Peyer's patch (tissue), 4 donors: Measurements from ENCODE around the gene AMBP. TPM values are rescaled to one million over a fixed set of nuclear protein-coding genes. Genes with fewer than 3 reads are reported as not detected.

Experiments used
- DNase-seq, 3 donors: peaks; one replicate each; pipeline ENCODE4 v3.0.0-alpha.2; 2017 to 2019
- H3K27ac ChIP-seq, 4 donors: fragments of 200-600 bp; sonication (generic); one replicate each; pipeline ENCODE4 v1.5.1; 2016 to 2019
- H3K27me3 ChIP-seq, 2 donors: fragments of 200-600 bp; sonication (generic); one replicate each; pipeline ENCODE4 v1.5.1; 2019
- H3K36me3 ChIP-seq, 3 donors: fragments of 200-600 bp; sonication (generic); one replicate each; pipeline ENCODE4 v1.5.1; 2016 to 2019
- H3K4me1 ChIP-seq, 4 donors: fragments of 200-600 bp; sonication (generic); one replicate each; pipeline ENCODE4 v1.5.1; 2016 to 2019
- H3K4me3 ChIP-seq, 4 donors: fragments of 200-600 bp; sonication (generic); 1 replicate in 3 of 4; 2 replicates in 1 of 4; pipeline ENCODE4 v1.5.1; 2016 to 2019; ENCODE audit warnings: mild to moderate bottlenecking in 1 of 4
- H3K9me3 ChIP-seq, 4 donors: fragments of 200-600 bp; sonication (generic); one replicate each; pipeline ENCODE4 v1.5.1; 2016 to 2019; ENCODE audit warnings: mild to moderate bottlenecking in 1 of 4
- POLR2A ChIP-seq, 2 donors: fragments of 450-650 bp; IDR thresholded peaks; one replicate each; pipeline ENCODE4 v1.5.1; 2017; ENCODE audit warnings: antibody characterized with exemption in 2 of 2, mild to moderate bottlenecking in 2 of 2, moderate library complexity in 2 of 2
- total RNA-seq, 4 donors: library from RNA; depleted of rRNA; stranded (reverse); fragments of >200 nt; gene quantifications; one replicate each; pipeline ENCODE4 v1.1.0, GENCODE V29; 2016
- TF ChIP-seq, protein P1 (sequence below), 6 experiments: fragments of 450-650 bp in 4 of 6; fragments of 200-600 bp in 2 of 6; sonication (generic) in 1 of 6; IDR thresholded peaks; one replicate each; pipeline ENCODE4 v1.5.1; 2017 to 2019; ENCODE audit warnings: antibody characterized with exemption in 6 of 6, mild to moderate bottlenecking in 3 of 6, moderate library complexity in 1 of 6

The AMBP gene
- total RNA-seq, 4 donors from 2014 or later, result 4.4 TPM; not detected in 3

DNA sequence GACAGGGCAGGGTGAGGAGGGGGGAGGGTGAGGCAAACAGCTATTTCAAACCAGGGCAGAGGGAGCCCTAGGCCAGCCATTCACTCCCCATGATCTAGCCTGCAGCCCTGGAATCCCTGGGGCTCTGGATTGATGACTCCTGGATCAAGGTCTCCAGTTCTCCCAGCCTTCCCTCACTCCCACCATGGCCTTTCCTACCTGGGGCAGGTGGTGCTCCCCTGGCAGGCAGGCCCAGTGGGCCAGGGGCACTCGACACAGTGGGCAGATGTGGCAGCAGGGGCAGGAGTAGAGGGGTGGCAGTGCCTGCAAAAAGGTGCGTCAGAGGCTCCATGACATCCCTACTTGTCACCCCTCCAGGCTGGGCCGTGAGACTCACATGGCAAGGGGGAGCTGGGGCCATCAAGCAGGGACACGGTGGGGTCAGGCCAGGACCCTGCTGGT is 15.0 kb upstream of the AMBP start:
- H3K36me3 ChIP-seq, result peaks cover 0 to 4% (median 0%) of the 10 kb centered on the region in 3 donors
- no peak overlapping the region for H3K27ac ChIP-seq
- peaks cover 0 to 6% (median 0%) of the 10 kb centered on the region in 4 donors for H3K4me1 ChIP-seq
- DNase-seq, result peak in 1 of 3 donors; percentile 14
- TF ChIP-seq, protein P1, sequence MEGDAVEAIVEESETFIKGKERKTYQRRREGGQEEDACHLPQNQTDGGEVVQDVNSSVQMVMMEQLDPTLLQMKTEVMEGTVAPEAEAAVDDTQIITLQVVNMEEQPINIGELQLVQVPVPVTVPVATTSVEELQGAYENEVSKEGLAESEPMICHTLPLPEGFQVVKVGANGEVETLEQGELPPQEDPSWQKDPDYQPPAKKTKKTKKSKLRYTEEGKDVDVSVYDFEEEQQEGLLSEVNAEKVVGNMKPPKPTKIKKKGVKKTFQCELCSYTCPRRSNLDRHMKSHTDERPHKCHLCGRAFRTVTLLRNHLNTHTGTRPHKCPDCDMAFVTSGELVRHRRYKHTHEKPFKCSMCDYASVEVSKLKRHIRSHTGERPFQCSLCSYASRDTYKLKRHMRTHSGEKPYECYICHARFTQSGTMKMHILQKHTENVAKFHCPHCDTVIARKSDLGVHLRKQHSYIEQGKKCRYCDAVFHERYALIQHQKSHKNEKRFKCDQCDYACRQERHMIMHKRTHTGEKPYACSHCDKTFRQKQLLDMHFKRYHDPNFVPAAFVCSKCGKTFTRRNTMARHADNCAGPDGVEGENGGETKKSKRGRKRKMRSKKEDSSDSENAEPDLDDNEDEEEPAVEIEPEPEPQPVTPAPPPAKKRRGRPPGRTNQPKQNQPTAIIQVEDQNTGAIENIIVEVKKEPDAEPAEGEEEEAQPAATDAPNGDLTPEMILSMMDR (IDR thresholded peaks at IDR 0.05), result no peak
- no peak for TF ChIP-seq POLR2A (IDR thresholded peaks at IDR 0.05)
- H3K9me3 ChIP-seq, result no peaks in the 10 kb centered on the region
- H3K27me3 ChIP-seq, result peaks cover 0 to 5% of the 10 kb centered on the region in 2 donors
- H3K4me3 ChIP-seq, result no peak overlapping the region

DNA sequence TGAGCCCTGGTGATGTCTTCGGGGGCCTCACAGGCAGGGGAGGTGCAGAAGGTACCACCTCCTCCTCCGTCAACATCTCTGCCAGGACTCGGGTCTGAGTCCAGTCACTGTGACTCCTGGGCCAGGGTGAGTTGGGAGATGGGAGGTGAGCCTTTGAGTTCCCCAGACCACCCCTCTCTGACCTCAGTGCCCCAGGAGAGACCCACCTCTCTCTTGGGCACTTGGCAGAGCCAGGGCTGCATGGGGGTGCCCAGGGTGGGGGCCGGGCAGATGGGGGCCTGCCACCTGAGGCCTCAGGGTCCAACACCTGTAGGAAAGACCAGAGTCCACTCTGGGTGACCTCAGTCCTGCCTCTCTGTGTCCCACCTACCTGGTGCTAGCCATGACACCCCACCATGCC is 14.2 kb upstream of the AMBP start:
- no peak overlapping the region for H3K4me3 ChIP-seq
- peaks cover 0 to 4% (median 0%) of the 10 kb centered on the region in 3 donors for H3K36me3 ChIP-seq
- H3K9me3 ChIP-seq, result no peaks in the 10 kb centered on the region
- DNase-seq, result no peak
- H3K27ac ChIP-seq, result no peak overlapping the region
- TF ChIP-seq POLR2A (IDR thresholded peaks at IDR 0.05), result no peak
- TF ChIP-seq, protein P1 (IDR thresholded peaks at IDR 0.05), result no peak
- H3K4me1 ChIP-seq, result no peaks in the 10 kb centered on the region
- H3K27me3 ChIP-seq, result no peaks in the 10 kb centered on the region

DNA sequence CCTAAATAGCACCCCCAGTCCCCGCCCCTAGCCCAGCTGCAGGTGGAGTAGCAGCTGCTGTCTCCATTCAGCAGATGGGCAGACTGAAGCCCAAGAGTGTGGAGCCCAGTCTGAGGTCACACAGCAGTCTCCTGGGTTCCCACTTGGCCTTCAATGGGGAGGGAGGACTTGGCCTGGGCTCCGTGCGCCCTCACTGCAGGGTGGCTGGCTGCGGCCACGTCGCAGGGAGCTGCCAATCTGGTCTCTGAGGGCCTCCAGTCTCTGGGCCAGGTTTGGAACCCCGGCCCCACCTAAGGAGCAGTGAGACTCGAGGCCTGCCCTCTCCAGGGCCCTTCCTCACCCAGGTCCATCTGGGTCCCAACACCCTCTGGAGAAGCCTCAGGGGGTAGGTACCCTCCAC is 13.6 kb upstream of the AMBP start:
- TF ChIP-seq POLR2A (IDR thresholded peaks at IDR 0.05), result no peak
- TF ChIP-seq, protein P1 (IDR thresholded peaks at IDR 0.05), result no peak
- Histone ChIP-seq H3K4me3 (no peak overlapping the region), H3K4me1 (no peaks in the 10 kb centered on the region), H3K27me3 (no peaks in the 10 kb centered on the region), H3K36me3 (peaks cover 0 to 4% (median 0%) of the 10 kb centered on the region in 3 donors), H3K27ac (no peak overlapping the region), H3K9me3 (no peaks in the 10 kb centered on the region)
- no peak for DNase-seq

DNA sequence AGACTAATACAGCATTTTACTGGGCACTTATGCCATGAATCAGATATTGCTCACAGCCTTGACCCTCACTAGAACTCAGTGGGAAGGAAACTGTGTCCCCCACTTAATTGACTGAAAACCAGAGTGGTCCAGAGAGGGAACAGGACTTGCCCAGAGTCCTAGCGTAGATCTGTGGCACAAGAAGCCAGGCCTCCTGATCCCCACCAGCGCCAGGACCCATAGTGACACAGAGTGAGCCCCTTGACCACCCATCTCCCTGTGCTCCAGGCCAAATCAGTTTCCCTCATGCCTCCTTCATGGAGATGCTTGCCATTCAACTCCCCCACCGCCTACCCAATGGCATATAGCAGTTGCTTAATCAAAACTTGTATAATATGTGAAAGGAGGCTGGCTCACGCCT is 12.7 kb upstream of the AMBP start:
- Histone ChIP-seq H3K9me3 (no peaks in the 10 kb centered on the region), H3K27ac (no peak overlapping the region), H3K4me3 (no peak overlapping the region), H3K36me3 (peaks cover 0 to 4% (median 0%) of the 10 kb centered on the region in 3 donors), H3K4me1 (no peaks in the 10 kb centered on the region), H3K27me3 (no peaks in the 10 kb centered on the region)
- TF ChIP-seq, protein P1 (IDR thresholded peaks at IDR 0.05), result no peak
- TF ChIP-seq POLR2A (IDR thresholded peaks at IDR 0.05), result no peak
- no peak for DNase-seq

DNA sequence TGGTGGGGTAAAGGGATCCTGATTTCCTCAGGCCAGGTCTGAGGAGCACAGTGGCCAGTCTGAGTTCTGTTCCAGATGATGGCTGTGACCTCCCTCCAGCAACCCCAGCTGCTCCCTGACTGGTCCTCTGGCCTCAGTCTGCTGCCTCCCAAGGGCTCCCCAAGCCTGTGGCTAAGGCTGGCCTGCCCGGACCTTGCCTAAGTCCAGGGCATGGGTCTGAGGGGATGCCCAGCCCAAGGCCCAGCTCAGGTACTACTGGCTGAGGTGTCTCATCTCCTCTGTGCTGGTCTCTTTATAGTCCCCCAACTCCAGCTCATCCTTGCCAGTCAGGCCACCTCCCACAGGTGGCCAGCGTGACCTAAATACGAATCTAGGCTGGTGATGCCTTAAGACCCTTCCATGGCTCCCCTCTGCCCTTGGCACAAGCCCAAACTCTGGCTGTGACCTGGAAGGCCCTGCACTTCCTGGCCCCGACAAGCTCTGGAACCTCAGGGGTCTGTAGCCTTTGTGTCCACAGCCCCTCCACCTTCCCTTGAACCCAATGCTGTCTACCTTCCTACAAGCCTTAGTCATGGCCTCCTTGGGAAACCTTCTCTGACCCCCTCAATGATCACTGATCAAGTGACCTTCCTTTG is 11.2 kb upstream of the AMBP start:
- no peak for TF ChIP-seq POLR2A (IDR thresholded peaks at IDR 0.05)
- TF ChIP-seq, protein P1 (IDR thresholded peaks at IDR 0.05), result no peak
- H3K4me1 ChIP-seq, result no peaks in the 10 kb centered on the region
- no peaks in the 10 kb centered on the region for H3K9me3 ChIP-seq
- no peak for DNase-seq
- H3K36me3 ChIP-seq, result peaks cover 0 to 4% (median 0%) of the 10 kb centered on the region in 3 donors
- H3K27me3 ChIP-seq, result no peaks in the 10 kb centered on the region
- no peak overlapping the region for H3K4me3 ChIP-seq
- no peak overlapping the region for H3K27ac ChIP-seq
